ENCODE data around the gene ZDHHC24.

The ZDHHC24 gene

DNA sequence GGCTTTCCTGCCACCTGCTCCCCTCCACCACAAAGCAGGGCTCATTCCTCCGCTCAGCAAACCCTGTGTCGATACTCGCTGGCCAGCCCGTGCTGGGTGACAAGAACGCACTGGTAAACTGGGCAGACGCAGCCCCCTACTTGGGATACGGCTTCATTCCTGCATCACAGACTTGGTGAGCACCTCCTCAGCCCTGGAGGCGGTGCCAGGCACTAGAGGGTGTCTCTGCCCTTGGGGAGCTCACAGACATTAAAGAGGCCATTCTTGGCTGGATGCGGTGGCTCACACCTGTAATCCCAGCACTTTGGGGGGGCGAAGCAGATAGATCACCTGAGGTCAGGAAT lies 6.0 kb downstream of the ZDHHC24 start:
- DNase-seq (ENCODE audit: low read depth): no peak
- TF ChIP-seq, protein P1, sequence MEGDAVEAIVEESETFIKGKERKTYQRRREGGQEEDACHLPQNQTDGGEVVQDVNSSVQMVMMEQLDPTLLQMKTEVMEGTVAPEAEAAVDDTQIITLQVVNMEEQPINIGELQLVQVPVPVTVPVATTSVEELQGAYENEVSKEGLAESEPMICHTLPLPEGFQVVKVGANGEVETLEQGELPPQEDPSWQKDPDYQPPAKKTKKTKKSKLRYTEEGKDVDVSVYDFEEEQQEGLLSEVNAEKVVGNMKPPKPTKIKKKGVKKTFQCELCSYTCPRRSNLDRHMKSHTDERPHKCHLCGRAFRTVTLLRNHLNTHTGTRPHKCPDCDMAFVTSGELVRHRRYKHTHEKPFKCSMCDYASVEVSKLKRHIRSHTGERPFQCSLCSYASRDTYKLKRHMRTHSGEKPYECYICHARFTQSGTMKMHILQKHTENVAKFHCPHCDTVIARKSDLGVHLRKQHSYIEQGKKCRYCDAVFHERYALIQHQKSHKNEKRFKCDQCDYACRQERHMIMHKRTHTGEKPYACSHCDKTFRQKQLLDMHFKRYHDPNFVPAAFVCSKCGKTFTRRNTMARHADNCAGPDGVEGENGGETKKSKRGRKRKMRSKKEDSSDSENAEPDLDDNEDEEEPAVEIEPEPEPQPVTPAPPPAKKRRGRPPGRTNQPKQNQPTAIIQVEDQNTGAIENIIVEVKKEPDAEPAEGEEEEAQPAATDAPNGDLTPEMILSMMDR (conservative IDR thresholded peaks at IDR 0.05; ENCODE audit: control insufficient read depth, insufficient read depth, low read depth, low read length): no peak
- no peak overlapping the region for H3K4me3 ChIP-seq (ENCODE audit: control insufficient read depth, low read depth, low read length)

DNA sequence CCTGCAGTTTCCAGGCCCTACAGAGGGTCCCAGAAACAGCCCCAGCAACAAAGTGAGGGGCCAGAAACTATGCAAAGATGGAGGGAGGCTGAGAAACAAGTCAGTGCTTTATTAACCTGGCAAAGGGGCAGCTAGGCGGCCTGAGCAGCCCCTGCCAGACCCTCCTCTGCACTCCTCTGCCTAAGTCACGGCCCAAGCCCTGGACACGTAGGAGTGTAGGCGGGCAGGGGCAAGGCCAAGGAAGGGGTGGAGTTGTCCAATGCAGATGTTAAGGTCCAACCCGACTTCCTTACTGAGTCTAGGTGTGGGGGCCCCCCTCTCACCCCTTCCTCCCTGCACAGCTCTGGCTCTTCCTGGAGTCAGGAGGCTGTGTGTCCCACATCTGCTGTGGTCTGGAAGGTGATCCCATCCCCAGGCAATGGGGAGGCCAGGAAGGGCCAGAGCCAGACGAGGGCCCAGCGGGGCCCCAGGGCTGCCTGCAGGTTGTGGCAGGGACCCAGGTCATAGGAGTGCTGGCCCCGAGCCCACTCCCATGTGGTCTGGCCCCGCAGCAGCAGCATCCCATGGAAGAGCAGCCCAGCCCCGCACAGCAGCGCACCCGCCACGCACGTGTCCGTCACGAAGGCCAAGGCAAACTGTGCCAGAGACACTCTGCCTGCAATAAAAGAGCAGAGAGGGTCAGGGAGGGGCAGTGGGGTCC lies 6.5 kb downstream of the ZDHHC24 start:
- H3K4me3 ChIP-seq (ENCODE audit: control insufficient read depth, low read depth, low read length): no peak overlapping the region
- TF ChIP-seq, protein P1 (conservative IDR thresholded peaks at IDR 0.05; ENCODE audit: control insufficient read depth, insufficient read depth, low read depth, low read length): no peak
- no peak for DNase-seq (ENCODE audit: low read depth)

DNA sequence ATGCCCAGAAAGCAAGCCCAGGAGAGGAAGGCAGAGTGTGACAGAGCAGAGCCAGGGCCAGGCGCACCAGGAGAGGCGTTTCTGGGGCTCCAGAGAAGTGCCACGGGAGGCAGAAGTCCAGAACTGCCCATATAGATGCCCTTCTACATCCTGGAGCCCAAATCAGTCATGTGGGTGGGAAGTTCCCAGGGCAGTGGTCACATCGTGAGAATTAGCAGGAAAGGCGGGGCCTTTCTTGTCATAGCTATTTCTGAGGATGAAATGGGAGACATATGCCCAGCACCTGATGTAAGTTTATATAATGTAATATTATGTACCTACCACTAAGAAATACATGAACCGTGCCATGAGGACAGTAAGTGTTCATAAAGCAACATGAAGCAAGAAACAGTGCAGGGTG lies 13.1 kb downstream of the ZDHHC24 start:
- no peak overlapping the region for H3K4me3 ChIP-seq (ENCODE audit: control insufficient read depth, low read depth, low read length)
- no peak for DNase-seq (ENCODE audit: low read depth)
- TF ChIP-seq, protein P1 (conservative IDR thresholded peaks at IDR 0.05; ENCODE audit: control insufficient read depth, insufficient read depth, low read depth, low read length): no peak

DNA sequence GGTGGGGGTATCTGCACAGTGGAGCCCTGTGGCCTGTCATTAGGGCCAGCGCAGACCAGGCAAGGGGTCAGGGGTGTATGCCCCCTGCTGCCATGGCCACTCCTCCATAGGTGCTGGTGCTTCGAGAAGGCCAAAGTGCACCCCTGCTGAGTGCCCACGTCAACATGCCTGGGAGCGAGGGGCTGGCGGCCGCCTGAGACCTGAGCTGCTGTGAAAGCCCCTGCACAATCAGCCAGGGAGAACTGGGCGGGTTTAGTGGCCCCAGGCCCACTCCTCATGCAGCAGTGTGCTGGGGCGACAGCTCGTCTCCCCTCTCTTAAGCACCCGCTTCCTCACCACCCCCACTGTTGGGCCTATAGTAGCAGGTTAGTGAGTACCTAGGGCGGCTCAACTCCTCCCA lies 14.0 kb downstream of the ZDHHC24 start:
- TF ChIP-seq, protein P1 (conservative IDR thresholded peaks at IDR 0.05; ENCODE audit: control insufficient read depth, insufficient read depth, low read depth, low read length): no peak
- no peak for DNase-seq (ENCODE audit: low read depth)
- H3K4me3 ChIP-seq (ENCODE audit: control insufficient read depth, low read depth, low read length): no peak overlapping the region

DNA sequence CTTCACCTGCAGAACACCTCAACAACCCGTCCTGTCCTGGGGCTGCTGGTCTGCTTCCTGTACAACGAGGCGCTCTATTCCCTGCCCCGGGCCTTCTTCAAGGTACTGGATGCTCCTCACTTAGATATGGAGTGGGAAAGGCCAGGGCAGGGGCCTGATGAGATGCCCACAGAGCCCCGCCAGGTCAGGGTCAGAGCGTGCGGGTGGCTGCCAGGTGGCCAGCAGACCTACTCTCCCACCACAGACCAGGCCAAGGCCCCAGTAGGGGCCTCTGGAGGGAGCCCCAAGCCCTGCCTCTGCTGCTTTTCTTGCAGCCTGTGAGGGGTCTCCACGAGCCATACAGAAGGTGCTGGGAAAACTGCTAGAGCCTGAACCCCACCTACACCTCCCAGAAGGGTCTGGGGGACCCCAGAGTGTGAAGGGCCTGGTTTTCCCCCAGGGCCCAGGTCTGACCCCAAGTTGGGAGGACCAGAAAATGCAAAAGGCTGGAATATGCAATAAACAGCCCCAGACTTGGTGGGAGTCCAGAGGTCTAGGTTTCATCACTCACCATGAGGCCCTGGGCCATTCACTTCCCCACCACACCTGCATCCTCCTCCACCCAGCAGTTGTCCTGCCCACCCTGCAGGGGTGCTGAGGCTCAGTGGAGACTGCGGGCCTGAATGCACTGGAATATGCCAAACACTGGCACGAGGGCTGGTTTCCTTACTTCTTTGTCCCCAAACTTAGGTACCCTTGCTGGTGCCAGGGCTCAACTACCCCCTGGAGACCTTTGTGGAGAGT lies 14.7 kb downstream of the ZDHHC24 start:
- H3K4me3 ChIP-seq (ENCODE audit: control insufficient read depth, low read depth, low read length): no peak overlapping the region
- DNase-seq (ENCODE audit: low read depth): no peak
- TF ChIP-seq, protein P1 (conservative IDR thresholded peaks at IDR 0.05; ENCODE audit: control insufficient read depth, insufficient read depth, low read depth, low read length): no peak

DNA sequence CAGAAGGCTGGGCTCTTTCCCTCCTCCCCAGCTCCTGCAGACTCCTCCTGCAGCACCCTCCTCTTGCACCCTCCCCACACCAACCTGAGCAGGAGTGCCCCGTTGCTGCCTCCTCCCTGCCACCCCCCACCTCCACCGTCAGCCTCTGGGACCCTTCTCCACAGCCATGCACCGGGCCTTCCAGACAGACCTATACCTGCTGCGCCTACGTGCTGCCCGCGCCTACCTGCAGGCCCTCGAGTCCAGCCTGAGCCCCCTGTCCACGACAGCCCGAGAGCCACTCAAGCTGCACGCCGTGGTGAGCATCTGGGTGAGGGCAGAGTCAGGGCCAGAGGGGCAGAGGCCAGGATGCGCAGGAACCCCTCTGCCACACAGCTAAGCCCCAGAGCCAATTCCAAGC lies 16.2 kb downstream of the ZDHHC24 start:
- DNase-seq (ENCODE audit: low read depth): no peak
- H3K4me3 ChIP-seq (ENCODE audit: control insufficient read depth, low read depth, low read length): no peak overlapping the region
- TF ChIP-seq, protein P1 (conservative IDR thresholded peaks at IDR 0.05; ENCODE audit: control insufficient read depth, insufficient read depth, low read depth, low read length): no peak

Data from fibroblast of mammary gland (primary cell).